ENCODE data around the gene TRIP10. TPM values are rescaled to one million over a fixed set of nuclear protein-coding genes. Genes with fewer than 3 reads are reported as not detected.
"Not testable (repeated sequence)": the region's sequence is repeated elsewhere in the genome, so short reads cannot be mapped to it uniquely, and the experiment has no call there.

TRIP10 gene
- total and polyA plus RNA-seq, 5 donors from 2014 or later, result 0.37 to 2.6 (median 0.44) TPM; not detected in 1

DNA sequence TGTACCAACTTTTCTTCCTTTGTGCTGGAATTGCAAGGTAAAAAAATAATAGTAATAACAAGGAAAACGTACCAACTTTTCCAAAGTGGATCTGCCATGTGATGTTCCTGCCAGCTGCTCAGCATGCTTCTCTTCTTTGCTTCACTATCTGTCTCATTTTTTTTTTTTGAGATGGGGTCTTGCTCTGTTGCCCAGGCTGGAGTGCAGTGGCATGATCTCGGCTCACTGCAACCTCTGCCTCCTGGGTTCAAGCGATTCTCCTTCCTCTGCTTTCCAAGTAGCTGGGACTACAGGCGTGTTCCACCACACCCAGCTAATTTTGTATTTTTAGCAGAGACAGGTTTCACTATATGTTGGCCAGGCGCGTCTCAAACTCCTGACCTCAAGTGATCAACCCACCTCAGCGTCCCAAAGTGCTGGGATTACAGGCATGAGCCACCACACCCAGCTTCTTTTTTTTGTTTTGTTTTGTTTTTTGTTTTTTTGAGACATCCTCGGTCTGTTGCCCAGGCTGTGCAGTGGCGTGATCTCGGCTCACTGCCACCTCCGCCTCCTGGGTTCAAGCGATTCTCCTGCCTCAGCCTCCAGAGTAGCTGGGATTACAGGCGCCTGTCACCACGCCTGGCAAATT, 60.8 kb downstream of the TRIP10 start:
- not testable (repeated sequence) for ATAC-seq (ENCODE audit: low read depth in 2 of 2); H3K27me3 Mint-ChIP-seq; H3K36me3 ChIP-seq (ENCODE audit: control insufficient read depth, insufficient read depth, low read length); H3K9me3 ChIP-seq (ENCODE audit: control insufficient read depth in 2 of 2, low read length in 2 of 2); H3K9me3 Mint-ChIP-seq; H3K27me3 ChIP-seq (ENCODE audit: control insufficient read depth, insufficient read depth, low read length)
- Mint-ChIP-seq H3K36me3 (peaks cover 14% of the 10 kb centered on the region), H3K4me1 (peaks cover 25 to 80% (median 51%) of the 10 kb centered on the region in 4 donors), H3K4me3 (peak overlapping the region in 3 of 4 donors; percentile 91 to 93 (median 92)), H3K27ac (peak overlapping the region; percentile 90 to 100 (median 97))
- Histone ChIP-seq H3K4me1 (ENCODE audit: control insufficient read depth, insufficient read depth, low read length, poor library complexity, severe bottlenecking) (peaks cover 45% of the 10 kb centered on the region), H3K4me3 (ENCODE audit: low read depth, low read length) (peak overlapping the region; percentile 19), H3K27ac (ENCODE audit: insufficient read depth, low read length, poor library complexity, severe bottlenecking) (peak overlapping the region; percentile 84)
- peak in 1 of 3 donors; percentile 30 for DNase-seq

DNA sequence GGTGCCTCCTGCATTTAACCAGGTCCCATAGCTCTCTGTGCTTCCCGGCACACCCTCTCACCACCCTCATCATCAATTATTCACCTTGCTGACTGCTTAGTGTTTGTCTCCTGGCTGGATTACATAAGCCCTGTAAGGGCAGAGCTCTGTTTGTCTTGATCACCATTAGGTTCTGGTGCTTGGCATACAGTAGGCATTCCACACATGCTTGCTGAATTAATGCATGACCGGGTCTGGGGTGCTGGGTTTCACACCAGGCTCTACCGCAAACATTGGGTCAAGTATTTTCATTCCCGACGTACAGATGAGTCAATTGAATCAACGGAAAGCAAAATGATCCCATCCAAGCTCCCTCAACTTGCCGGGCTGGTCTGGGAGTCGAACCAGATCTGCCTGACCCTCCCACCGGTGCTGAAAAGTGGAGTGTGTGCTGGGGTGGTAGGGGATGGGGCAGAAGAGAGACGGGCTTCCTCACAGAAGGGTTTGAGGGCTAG, 61.6 kb downstream of the TRIP10 start:
- Histone ChIP-seq H3K27me3 (ENCODE audit: control insufficient read depth, insufficient read depth, low read length) (no peaks in the 10 kb centered on the region), H3K4me3 (ENCODE audit: low read depth, low read length) (peak overlapping the region; percentile 82), H3K36me3 (ENCODE audit: control insufficient read depth, insufficient read depth, low read length) (peaks cover 4% of the 10 kb centered on the region), H3K27ac (ENCODE audit: insufficient read depth, low read length, poor library complexity, severe bottlenecking) (peak overlapping the region; percentile 84), H3K9me3 (ENCODE audit: control insufficient read depth in 2 of 2, low read length in 2 of 2) (no peaks in the 10 kb centered on the region), H3K4me1 (ENCODE audit: control insufficient read depth, insufficient read depth, low read length, poor library complexity, severe bottlenecking) (peaks cover 45% of the 10 kb centered on the region)
- H3K27ac Mint-ChIP-seq, result peak overlapping the region; percentile 90 to 100 (median 97)
- ATAC-seq (ENCODE audit: low read depth in 2 of 2) (no peak), DNase-seq (peak in 1 of 3 donors; percentile 16)
- H3K4me1 Mint-ChIP-seq, result peaks cover 22 to 74% (median 47%) of the 10 kb centered on the region in 4 donors
- H3K4me3 Mint-ChIP-seq, result peak overlapping the region; percentile 90 to 93 (median 92)
- H3K9me3 Mint-ChIP-seq, result peaks cover 0 to 5% (median 0%) of the 10 kb centered on the region in 7 donors
- H3K36me3 Mint-ChIP-seq, result peaks cover 10% of the 10 kb centered on the region
- H3K27me3 Mint-ChIP-seq, result no peaks in the 10 kb centered on the region

Other genes starting within 250 kb of the TRIP10 start
- gene TUBB4A, start 237.4 kb upstream of the TRIP10 start, total RNA-seq, result 1.3 TPM
- 1 to 10 TPM in 1 of 4 donors, under 1 TPM in 1, not detected in 2; 0.36 to 1.0 TPM for gene TUBB4A, start 237.4 kb upstream of the TRIP10 start, polyA plus RNA-seq
- 4.5 TPM for gene TNFSF9, start 208.7 kb upstream of the TRIP10 start, total RNA-seq
- 1 to 10 TPM in 1 of 4 donors, under 1 TPM in 3; 0.38 to 2.6 (median 0.50) TPM for gene TNFSF9, start 208.7 kb upstream of the TRIP10 start, polyA plus RNA-seq
- 24.3 TPM for gene CD70, start 148.5 kb upstream of the TRIP10 start, total RNA-seq
- 10 to 100 TPM; 10.0 to 27.2 (median 17.7) TPM for gene CD70, start 148.5 kb upstream of the TRIP10 start, polyA plus RNA-seq
- 8.4 TPM for gene TNFSF14, start 69.5 kb upstream of the TRIP10 start, total RNA-seq
- gene TNFSF14, start 69.5 kb upstream of the TRIP10 start, polyA plus RNA-seq, result 1 to 10 TPM; 2.6 to 8.9 (median 5.4) TPM
- gene C3, start 19.0 kb upstream of the TRIP10 start, total RNA-seq, result not detected
- gene C3, start 19.0 kb upstream of the TRIP10 start, polyA plus RNA-seq, result not detected
- gene GPR108, start 2.1 kb upstream of the TRIP10 start, total RNA-seq, result 60.7 TPM
- gene GPR108, start 2.1 kb upstream of the TRIP10 start, polyA plus RNA-seq, result 10 to 100 TPM; 82.9 to 98.8 (median 87.4) TPM
- gene SH2D3A, start 27.8 kb downstream of the TRIP10 start, total RNA-seq, result 46.2 TPM
- gene SH2D3A, start 27.8 kb downstream of the TRIP10 start, polyA plus RNA-seq, result 10 to 100 TPM; 19.5 to 26.5 (median 22.1) TPM
- gene VAV1, start 33.0 kb downstream of the TRIP10 start, total RNA-seq, result 117 TPM
- gene VAV1, start 33.0 kb downstream of the TRIP10 start, polyA plus RNA-seq, result 10 to 100 TPM; 14.8 to 24.2 (median 21.8) TPM
- gene ADGRE1, start 147.9 kb downstream of the TRIP10 start, total RNA-seq, result 2.4 TPM
- 1 to 10 TPM in 3 of 4 donors, under 1 TPM in 1; 0.92 to 2.0 (median 1.2) TPM for gene ADGRE1, start 147.9 kb downstream of the TRIP10 start, polyA plus RNA-seq

Data from CD4-positive, CD25-positive, alpha-beta regulatory T cell (primary cell).